ENCODE measurements around the gene DLGAP4. TPM values are rescaled to one million over a fixed set of nuclear protein-coding genes. Genes with fewer than 3 reads are reported as not detected.

Gene DLGAP4
- total and polyA plus RNA-seq, 10 of the 15 experiments (the other 5 are each of a cell fraction or from before 2014, with no cell fraction given), result 0.42 to 43.3 (median 19.0) TPM

GRCh38 chr20:36269507-36269906 lies 36.6 kb upstream of the DLGAP4 start (continued):
- TF ChIP-seq USF2 (IDR thresholded peaks at IDR 0.05; ENCODE audit: borderline replicate concordance, low read depth, low read length) (no peak), USF1 (IDR thresholded peaks at IDR 0.05; ENCODE audit: borderline replicate concordance, extremely low read length, insufficient read depth, low read depth, low read length) (no peak), ZBTB33 (IDR thresholded peaks at IDR 0.05) (no peak), BACH1 (IDR thresholded peaks at IDR 0.05; ENCODE audit: borderline replicate concordance) (no peak), MTA2 (IDR thresholded peaks at IDR 0.05; ENCODE audit: low read depth) (no peak), ZNF274 (IDR thresholded peaks at IDR 0.05; ENCODE audit: insufficient read depth, insufficient read length) (no peak)

DNA sequence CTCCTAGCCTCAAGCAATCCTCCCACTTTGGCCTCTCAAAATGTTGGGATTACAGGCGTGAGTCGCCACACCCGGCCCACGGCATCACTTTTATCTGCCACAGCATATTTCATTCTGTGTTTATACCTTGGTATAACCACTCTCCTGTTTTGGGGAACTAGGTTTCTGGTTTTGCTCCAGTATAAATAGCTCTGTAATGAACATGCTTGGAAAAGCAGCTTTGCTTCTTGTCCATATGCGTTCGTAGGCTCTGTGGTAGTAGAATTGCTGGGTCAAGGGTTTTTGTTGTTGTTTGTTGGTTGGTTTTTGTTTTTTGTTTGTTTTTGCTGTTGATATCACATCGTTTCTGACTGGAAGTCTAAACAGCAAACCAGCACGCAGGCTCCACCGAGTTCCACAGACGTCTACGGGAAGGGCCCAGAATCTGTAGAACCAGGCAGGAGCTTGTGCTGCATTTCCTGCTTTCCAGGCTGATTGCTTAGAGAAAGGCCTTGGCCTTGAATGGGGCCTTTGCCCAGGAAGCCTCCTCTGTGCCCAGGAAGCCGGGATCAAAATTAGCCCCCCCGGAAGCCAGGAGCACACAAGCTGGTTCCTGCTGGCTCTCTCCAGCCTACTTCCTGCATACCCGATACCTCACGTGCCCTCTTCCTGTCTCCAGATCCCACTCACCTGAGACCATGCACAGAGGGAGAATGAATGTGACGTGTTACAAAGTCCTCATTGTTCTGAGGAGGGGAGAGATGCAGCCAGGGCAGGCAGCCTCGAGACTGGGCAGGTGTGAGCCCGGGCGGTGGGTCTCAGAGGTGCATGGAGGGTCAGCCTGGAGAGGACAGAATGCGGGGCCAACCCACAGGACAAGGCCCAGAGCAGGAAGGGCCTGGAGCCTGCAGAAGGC lies 35.1 kb upstream of the DLGAP4 start:
- FAIRE-seq (no peak), ATAC-seq (no peak), DNase-seq (ENCODE audit: low read depth, low spot score) (no peak)
- 51% methylated on average over 20 of the region's 20 CpGs for WGBS (ENCODE audit: insufficient coverage, insufficient replicate concordance, low lambda C conversion rate, missing lambda C conversion rate)
- no peaks in the 10 kb centered on the region for H3K36me3 ChIP-seq (ENCODE audit: control insufficient read depth in 2 of 2, insufficient read depth in 2 of 2, low read length in 1 of 2)
- no peaks in the 10 kb centered on the region for H3K79me2 ChIP-seq (ENCODE audit: control insufficient read depth, insufficient read depth, low read length)
- no peaks in the 10 kb centered on the region for H3K4me1 ChIP-seq (ENCODE audit: control insufficient read depth, insufficient read depth, low read length)
- ChIA-PET RAD21 (ENCODE audit: unreplicated experiment) (no interaction called here), CTCF (interaction anchor here (1.6 to 3.1 kb wide), 2 partner anchors 20 to 168 kb away, joined by 4 to 34 read pairs; no protein-coding TSS in a partner anchor), SMC1A (ENCODE audit: uncharacterized antibody, unreplicated experiment) (no interaction called here), POLR2A (interaction anchor here (0.6 kb wide), 1 partner anchor 64 kb away, joined by 5 read pairs; no protein-coding TSS in a partner anchor)
- H2AFZ ChIP-seq (ENCODE audit: control insufficient read depth, low read depth, low read length), result no peak overlapping the region
- in situ Hi-C loops (cut with MboI), result no loop called here
- H3K9me3 ChIP-seq (replicated peaks; ENCODE audit: control insufficient read depth, insufficient read depth, low read length), result no peaks in the 10 kb centered on the region
- no peak overlapping the region for H3K9ac ChIP-seq (ENCODE audit: control insufficient read depth, insufficient read depth, low read length)
- no peak overlapping the region for H3K27ac ChIP-seq (ENCODE audit: control insufficient read depth, insufficient read depth)
- peaks cover 0 to 1% of the 10 kb centered on the region in 2 experiments; a peak in 1 of 4 replicates for H3K27me3 ChIP-seq (replicated peaks in 1 of 2; ENCODE audit: control insufficient read depth in 2 of 2, insufficient read depth in 2 of 2, low read length in 1 of 2)
- BruUV-seq (replicated peaks), result no TSS peak
- intact Hi-C loops (cut with micrococcal nuclease; ENCODE audit: unreplicated experiment), result loop anchor here (5.0 kb wide), 1 partner anchor 166 kb away; no protein-coding TSS in a partner anchor
- no peaks in the 10 kb centered on the region for H4K20me1 ChIP-seq (ENCODE audit: control insufficient read depth, insufficient read depth)
- H3K4me2 ChIP-seq (ENCODE audit: control insufficient read depth, insufficient read depth), result no peak overlapping the region
- no peak overlapping the region for H3K4me3 ChIP-seq
- TF ChIP-seq FOS (IDR thresholded peaks at IDR 0.05; ENCODE audit: borderline replicate concordance, extremely low read depth, insufficient read length), result no peak
- TF ChIP-seq HDGF (IDR thresholded peaks at IDR 0.05), result no peak
- TF ChIP-seq ZBED1 (IDR thresholded peaks at IDR 0.05; ENCODE audit: borderline replicate concordance), result no peak
- no peak for TF ChIP-seq MYC (IDR thresholded peaks at IDR 0.05; ENCODE audit: insufficient read depth, insufficient read length, insufficient replicate concordance, low read length, severe bottlenecking)
- TF ChIP-seq, protein P1, sequence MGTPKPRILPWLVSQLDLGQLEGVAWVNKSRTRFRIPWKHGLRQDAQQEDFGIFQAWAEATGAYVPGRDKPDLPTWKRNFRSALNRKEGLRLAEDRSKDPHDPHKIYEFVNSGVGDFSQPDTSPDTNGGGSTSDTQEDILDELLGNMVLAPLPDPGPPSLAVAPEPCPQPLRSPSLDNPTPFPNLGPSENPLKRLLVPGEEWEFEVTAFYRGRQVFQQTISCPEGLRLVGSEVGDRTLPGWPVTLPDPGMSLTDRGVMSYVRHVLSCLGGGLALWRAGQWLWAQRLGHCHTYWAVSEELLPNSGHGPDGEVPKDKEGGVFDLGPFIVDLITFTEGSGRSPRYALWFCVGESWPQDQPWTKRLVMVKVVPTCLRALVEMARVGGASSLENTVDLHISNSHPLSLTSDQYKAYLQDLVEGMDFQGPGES (IDR thresholded peaks at IDR 0.05), result no peak
- TF ChIP-seq BMI1 (IDR thresholded peaks at IDR 0.05; ENCODE audit: borderline replicate concordance), result no peak
- TF ChIP-seq, protein P2, sequence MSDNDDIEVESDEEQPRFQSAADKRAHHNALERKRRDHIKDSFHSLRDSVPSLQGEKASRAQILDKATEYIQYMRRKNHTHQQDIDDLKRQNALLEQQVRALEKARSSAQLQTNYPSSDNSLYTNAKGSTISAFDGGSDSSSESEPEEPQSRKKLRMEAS (IDR thresholded peaks at IDR 0.05; ENCODE audit: low read depth, low read length), result no peak

Data from GM12878 (cell line).